AG04449 (cell line): ENCODE data around the gene CACNB4.

ENCODE experiments used
- CTCF ChIA-PET: fragments of 350-600 bp; formaldehyde crosslinking; extraction: SDS; loops from one replicate; lab custom pipeline; 2021; ENCODE audit warnings: antibody characterized with exemption; lab: Yijun Ruan, JAX
- POLR2A ChIA-PET: fragments of 400-600, 350-600 bp; formaldehyde crosslinking; extraction: SDS; loops from one replicate; lab custom pipeline; 2020; ENCODE audit warnings: antibody characterized with exemption, inconsistent platforms; lab: Yijun Ruan, JAX
- DNase-seq: peaks from one replicate; pipeline ENCODE4 v3.0.0-alpha.2; 2010; ENCODE audit warnings: low read depth, low spot score
- H3K4me3 ChIP-seq: 2 replicates; pipeline ENCODE4 v1.5.1; 2011; ENCODE audit warnings: low read depth, mild to moderate bottlenecking, control low read depth, low read length
- CTCF ChIP-seq: IDR thresholded peaks from one replicate; pipeline ENCODE4 v1.5.1; 2011; ENCODE audit warnings: mild to moderate bottlenecking, moderate library complexity, low read length, control low read depth, inconsistent platforms; ENCODE audit not compliant: insufficient read depth; ENCODE audit errors: missing control alignments

Gene CACNB4

DNA sequence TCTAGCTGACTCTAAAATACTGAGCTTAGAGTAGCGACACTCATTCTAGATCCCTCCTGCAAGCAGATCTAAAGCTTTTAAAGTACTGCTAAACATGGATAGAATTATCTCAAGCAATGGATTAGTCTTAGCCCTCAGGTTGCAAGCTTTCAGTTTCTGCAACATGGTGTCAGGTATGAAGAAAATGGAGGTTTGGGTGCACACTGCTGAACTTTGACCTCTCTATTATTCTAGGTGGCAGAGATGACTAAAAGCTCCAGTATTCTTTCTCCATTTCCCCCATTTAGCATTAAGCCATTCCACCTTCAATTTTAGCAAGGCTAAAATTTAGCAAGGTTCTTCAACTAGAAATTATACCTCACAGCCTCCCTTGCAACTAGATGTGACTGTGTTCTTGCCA lies 117.0 kb downstream of the CACNB4 start:
- POLR2A ChIA-PET, result no interaction called here
- TF ChIP-seq CTCF, result no peak
- H3K4me3 ChIP-seq, result no peak overlapping the region
- DNase-seq, result no peak
- CTCF ChIA-PET, result interaction anchor here (0.8 to 1.0 kb wide), 2 partner anchors 10 to 11 kb away, joined by 3 read pairs; no protein-coding TSS in a partner anchor

DNA sequence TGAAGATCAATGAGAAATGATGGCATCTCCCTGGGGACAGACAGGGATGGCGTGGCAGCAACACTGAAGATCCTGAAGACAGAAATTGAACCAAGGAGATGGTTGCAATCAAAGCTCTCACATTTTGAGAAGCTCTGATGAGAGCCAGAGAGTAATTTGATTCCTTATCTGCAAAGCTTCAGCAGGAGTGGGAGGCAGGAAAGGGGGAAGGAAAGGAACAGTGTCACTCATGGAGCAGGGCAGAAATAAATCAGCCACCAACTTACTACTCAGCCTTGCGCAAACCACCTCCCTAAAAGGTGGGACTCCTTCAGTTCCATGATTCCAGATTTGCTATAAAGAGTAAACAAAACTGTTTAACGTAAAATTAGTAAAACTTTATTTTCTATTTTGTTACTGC lies 119.2 kb downstream of the CACNB4 start:
- CTCF ChIA-PET, result interaction anchor here (0.6 to 1.4 kb wide), 2 partner anchors 46 kb away, joined by 3 to 4 read pairs; no protein-coding TSS in a partner anchor

DNA sequence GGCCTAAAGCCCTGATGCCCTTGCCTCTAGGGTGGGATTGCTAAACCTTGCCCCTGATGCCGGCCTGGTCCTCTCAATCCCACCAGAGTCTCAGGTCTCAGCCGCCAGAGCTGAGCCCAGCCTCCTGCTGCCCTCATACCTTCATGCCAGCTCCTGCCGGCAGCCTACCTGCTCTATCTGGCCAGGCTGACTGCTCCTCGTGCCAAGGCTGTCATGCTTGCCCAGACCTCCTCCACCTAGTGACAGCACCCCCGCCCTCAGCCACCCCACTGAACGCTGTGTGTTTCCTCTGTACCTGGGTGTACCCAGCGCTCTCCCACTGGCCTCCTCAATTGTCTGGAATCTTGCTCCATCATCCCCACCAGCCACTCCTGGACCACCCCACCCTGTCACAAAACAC lies 120.1 kb downstream of the CACNB4 start:
- DNase-seq, result no peak
- CTCF ChIA-PET, result interaction anchor here (1.4 kb wide), 1 partner anchor 47 kb away, joined by 4 read pairs; no protein-coding TSS in a partner anchor
- no peak overlapping the region for H3K4me3 ChIP-seq
- POLR2A ChIA-PET, result no interaction called here
- no peak for TF ChIP-seq CTCF

More for the DNA sequence above, 119.2 kb downstream of the CACNB4 start:
- TF ChIP-seq CTCF, result no peak
- H3K4me3 ChIP-seq, result no peak overlapping the region
- POLR2A ChIA-PET, result no interaction called here
- no peak for DNase-seq

- POLR2A ChIA-PET, result no interaction called here
- no peak for DNase-seq
- no peak for TF ChIP-seq CTCF
- CTCF ChIA-PET, result no interaction called here
- H3K4me3 ChIP-seq, result no peak overlapping the region
These were observed 121.2 kb downstream of the CACNB4 start for GRCh38 chr2:151977631-151978030.

DNA sequence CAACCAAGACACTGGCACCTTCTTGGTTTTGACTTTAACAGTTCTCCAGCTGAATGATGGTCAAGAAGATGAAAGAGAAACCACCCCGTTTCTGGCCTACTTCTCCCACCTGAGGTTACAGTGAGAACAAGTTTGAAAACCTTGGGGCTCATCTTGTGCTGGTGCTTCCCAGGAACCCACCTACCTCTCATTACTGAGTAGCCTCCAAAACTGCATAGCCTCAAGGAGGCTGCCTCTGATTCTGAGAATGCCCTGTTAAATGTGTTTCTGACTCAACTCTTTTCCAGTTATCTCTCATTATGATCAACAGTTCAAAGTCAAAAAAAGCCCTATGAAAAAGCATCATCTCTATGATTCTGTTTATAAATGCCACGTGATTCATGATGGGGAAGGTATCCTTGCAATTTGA lies 121.9 kb downstream of the CACNB4 start:
- no peak for TF ChIP-seq CTCF
- ChIA-PET CTCF (interaction anchor here (0.5 to 0.8 kb wide), 3 partner anchors 21 to 49 kb away, joined by 3 to 4 read pairs (median 3); no protein-coding TSS in a partner anchor), POLR2A (no interaction called here)
- no peak for DNase-seq
- H3K4me3 ChIP-seq, result no peak overlapping the region

DNA sequence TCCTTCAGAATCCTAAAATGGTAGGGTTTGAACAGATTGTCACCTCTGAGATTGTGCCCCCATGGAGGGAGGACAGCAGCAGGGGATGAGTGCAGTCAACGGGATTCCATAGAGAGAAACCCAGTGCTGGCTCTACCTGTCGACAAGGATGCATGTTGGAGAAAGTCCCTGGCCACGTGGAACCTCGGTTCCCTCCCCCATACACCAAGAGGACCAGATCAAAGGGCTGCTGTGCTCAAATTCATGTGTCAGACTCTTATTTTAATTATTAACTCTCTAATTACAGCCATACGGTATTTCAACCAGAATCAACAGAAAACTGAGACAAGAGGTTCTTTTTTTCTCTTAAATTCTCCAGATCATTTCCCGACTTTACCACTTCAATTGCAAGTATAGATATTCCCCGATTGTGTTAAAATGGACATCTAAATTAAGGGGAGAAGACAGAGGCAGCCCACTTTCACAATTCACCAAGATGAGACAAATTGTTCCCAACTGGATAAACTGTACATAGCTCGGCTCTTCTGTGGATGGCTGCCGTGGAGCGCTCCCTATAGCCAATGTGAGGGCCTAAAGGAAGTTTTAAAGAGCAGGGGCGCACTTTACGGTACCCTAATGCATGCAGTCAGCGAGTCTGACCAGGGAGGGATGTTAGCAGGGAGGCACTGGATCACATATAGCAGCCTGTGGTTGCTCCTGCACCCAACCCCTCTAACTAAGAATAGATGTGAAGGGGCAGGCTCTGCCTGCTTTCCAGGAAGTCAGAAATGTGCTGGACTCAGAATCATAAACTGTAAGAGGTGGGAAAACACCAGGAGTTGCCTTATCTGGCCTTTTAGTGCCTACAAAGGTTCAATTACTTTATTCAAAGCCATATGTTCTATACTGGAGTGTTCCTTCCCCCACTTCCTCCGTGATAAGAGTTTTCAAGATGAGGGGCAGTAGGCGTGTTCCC lies 123.1 kb downstream of the CACNB4 start:
- no peak for TF ChIP-seq CTCF
- no peak overlapping the region for H3K4me3 ChIP-seq
- ChIA-PET CTCF (interaction anchor here (0.8 kb wide), 1 partner anchor 50 kb away, joined by 3 read pairs; no protein-coding TSS in a partner anchor), POLR2A (no interaction called here)
- no peak for DNase-seq
